IMR-90 (cell line): Measurements from ENCODE around the gene LSMEM2. TPM values are rescaled to one million over a fixed set of nuclear protein-coding genes. Genes with fewer than 3 reads are reported as not detected.

Source experiments
- ATAC-seq: fragments of 200-7000 bp; cut with Tn5 transposase; 2 replicates; pipeline ENCODE4 v1.9.1; 2020; ENCODE audit warnings: low read depth, mild to moderate bottlenecking, moderate library complexity
- BruUV-seq: library from RNA; stranded (reverse); fragments of 400-500 nt; replicated peaks from 2 replicates; lab custom pipeline; 2021; lab: Mats Ljungman, UMichigan
- CTCF ChIA-PET: fragments of 300-600 bp; formaldehyde crosslinking; extraction: SDS; loops from one replicate; lab custom pipeline; 2021; ENCODE audit warnings: antibody characterized with exemption; lab: Yijun Ruan, JAX
- POLR2A ChIA-PET: fragments of 300-600 bp; sonication (Branson Sonifier 250); formaldehyde crosslinking; loops from one replicate; lab custom pipeline; 2022; ENCODE audit warnings: antibody characterized with exemption; ENCODE audit not compliant: unreplicated experiment; lab: Charles Lee
- DNase-seq: peaks from one replicate; pipeline ENCODE4 v3.0.0; 2013
- H2AFZ ChIP-seq: replicated peaks from 2 replicates; pipeline ENCODE3; 2013; ENCODE audit warnings: low read length, mild to moderate bottlenecking; ENCODE audit not compliant: poor library complexity
- H2AK5ac ChIP-seq: 2 replicates; pipeline ENCODE4 v1.6.1; 2013; ENCODE audit warnings: low read depth, low read length, inconsistent platforms
- H2AK9ac ChIP-seq: replicated peaks from 2 replicates; pipeline ENCODE3; 2013; ENCODE audit warnings: mild to moderate bottlenecking, low read depth, low read length, moderate library complexity; ENCODE audit not compliant: poor library complexity
- H2BK120ac ChIP-seq: 2 replicates; pipeline ENCODE4 v1.6.1; 2013; ENCODE audit warnings: low read depth, low read length, inconsistent platforms
- H2BK15ac ChIP-seq: 3 replicates; pipeline ENCODE4 v1.6.1; 2013; ENCODE audit warnings: low read depth, low read length, inconsistent platforms
- H2BK20ac ChIP-seq: 2 replicates; pipeline ENCODE4 v1.6.1; 2013; ENCODE audit warnings: low read depth, mild to moderate bottlenecking, inconsistent platforms, low read length, moderate library complexity
- H2BK5ac ChIP-seq: 2 replicates; pipeline ENCODE4 v1.6.1; 2013; ENCODE audit warnings: mild to moderate bottlenecking, low read depth, low read length, inconsistent platforms; ENCODE audit not compliant: poor library complexity, severe bottlenecking
- H3K14ac ChIP-seq: replicated peaks from 2 replicates; pipeline ENCODE4 v1.6.1; 2013; ENCODE audit warnings: low read depth, low read length, inconsistent platforms
- H3K18ac ChIP-seq: 2 replicates; pipeline ENCODE4 v1.6.1; 2013; ENCODE audit warnings: low read depth, low read length, control low read depth
- H3K23ac ChIP-seq: 2 replicates; pipeline ENCODE4 v1.6.1; 2013; ENCODE audit warnings: low read depth, low read length, inconsistent platforms
- H3K27ac ChIP-seq: 2 replicates; pipeline ENCODE4 v1.5.1; 2013; ENCODE audit warnings: mild to moderate bottlenecking, control low read depth, low read length; ENCODE audit not compliant: insufficient read depth
- H3K27me3 ChIP-seq: 2 replicates; pipeline ENCODE4 v1.6.1; 2013; ENCODE audit warnings: low read length; ENCODE audit not compliant: control insufficient read depth, insufficient read depth
- H3K36me3 ChIP-seq: 2 replicates; pipeline ENCODE4 v1.6.1; 2013; ENCODE audit warnings: low read length, mixed read lengths; ENCODE audit not compliant: control insufficient read depth, insufficient read depth
- H3K4ac ChIP-seq: 2 replicates; pipeline ENCODE4 v1.6.1; 2013; ENCODE audit warnings: low read depth, low read length, inconsistent platforms
- H3K4me1 ChIP-seq: 2 replicates; pipeline ENCODE4 v1.6.1; 2013; ENCODE audit warnings: low read length, mixed read lengths; ENCODE audit not compliant: control insufficient read depth, insufficient read depth
- H3K4me2 ChIP-seq: 2 replicates; pipeline ENCODE4 v1.6.1; 2013; ENCODE audit warnings: low read depth, mild to moderate bottlenecking, control low read depth, low read length, moderate library complexity
- H3K4me3 ChIP-seq: 2 replicates; pipeline ENCODE4 v1.5.1; 2013; ENCODE audit warnings: low read depth, mild to moderate bottlenecking, control low read depth, low read length, moderate library complexity; ENCODE audit not compliant: insufficient read depth
- H3K56ac ChIP-seq: 2 replicates; pipeline ENCODE4 v1.6.1; 2013; ENCODE audit warnings: low read length, inconsistent platforms; ENCODE audit not compliant: insufficient read depth; ENCODE audit errors: extremely low read depth
- H3K79me1 ChIP-seq, 2 experiments: 2 replicates each; pipeline ENCODE4 v1.6.1; 2013; ENCODE audit warnings: low read length in 2 of 2, inconsistent platforms in 1 of 2, low read depth in 1 of 2
- H3K9ac ChIP-seq: 2 replicates; pipeline ENCODE4 v1.6.1; 2013; ENCODE audit warnings: low read depth, low read length, control low read depth
- H3K9me1 ChIP-seq: 2 replicates; pipeline ENCODE4 v1.6.1; 2013; ENCODE audit warnings: low read length, inconsistent platforms; ENCODE audit not compliant: insufficient read depth
- H3K9me3 ChIP-seq: 2 replicates; pipeline ENCODE4 v1.6.1; 2013; ENCODE audit warnings: low read length; ENCODE audit not compliant: control insufficient read depth, insufficient read depth
- H4K20me1 ChIP-seq: 2 replicates; pipeline ENCODE4 v1.6.1; 2013; ENCODE audit warnings: low read length, inconsistent platforms; ENCODE audit not compliant: insufficient read depth
- H4K5ac ChIP-seq: 2 replicates; pipeline ENCODE4 v1.6.1; 2013; ENCODE audit warnings: mild to moderate bottlenecking, low read depth, low read length, control low read depth
- H4K8ac ChIP-seq, 2 experiments: 2 replicates each; pipeline ENCODE4 v1.6.1; 2013; ENCODE audit warnings: low read depth in 2 of 2, low read length in 2 of 2, control low read depth in 1 of 2, inconsistent platforms in 1 of 2
- H4K91ac ChIP-seq: 2 replicates; pipeline ENCODE4 v1.6.1; 2013; ENCODE audit warnings: low read depth, low read length, inconsistent platforms; ENCODE audit not compliant: insufficient read depth
- CTCF ChIP-seq: conservative IDR thresholded peaks from 2 replicates; pipeline ENCODE4 v1.5.1; 2012; ENCODE audit warnings: mild to moderate bottlenecking, low read depth, low read length, improper control_type of control experiment
- ELK1 ChIP-seq: fragments of 150-350 bp; IDR thresholded peaks from 2 replicates; pipeline ENCODE4 v1.6.1; 2016; ENCODE audit warnings: low read depth, mild to moderate bottlenecking, low read length, moderate library complexity, borderline replicate concordance
- FOS ChIP-seq: fragments of 150-350 bp; IDR thresholded peaks from 2 replicates; pipeline ENCODE4 v1.6.1; 2016; ENCODE audit warnings: low read depth, low read length
- MAFK ChIP-seq: IDR thresholded peaks from 2 replicates; pipeline ENCODE4 v1.6.1; 2012; ENCODE audit warnings: low read depth, low read length, improper control_type of control experiment
- MAZ ChIP-seq: IDR thresholded peaks from 2 replicates; pipeline ENCODE4 v1.6.1; 2012; ENCODE audit warnings: low read depth, mild to moderate bottlenecking, low read length, improper control_type of control experiment, moderate library complexity, borderline replicate concordance
- MXI1 ChIP-seq: IDR thresholded peaks from 2 replicates; pipeline ENCODE4 v1.6.1; 2012; ENCODE audit warnings: low read depth, mild to moderate bottlenecking, low read length, moderate library complexity, borderline replicate concordance
- NFE2L2 ChIP-seq: fragments of 150-350 bp; IDR thresholded peaks from 2 replicates; pipeline ENCODE4 v1.6.1; 2016; ENCODE audit warnings: low read depth, mild to moderate bottlenecking, low read length
- POLR2A ChIP-seq: IDR thresholded peaks from 2 replicates; pipeline ENCODE4 v1.6.1; 2012; ENCODE audit warnings: mild to moderate bottlenecking, low read depth, low read length
- RCOR1 ChIP-seq: IDR thresholded peaks from 2 replicates; pipeline ENCODE4 v1.6.1; 2012; ENCODE audit warnings: mild to moderate bottlenecking, low read length, improper control_type of control experiment; ENCODE audit not compliant: insufficient replicate concordance
- RFX5 ChIP-seq: IDR thresholded peaks from 2 replicates; pipeline ENCODE4 v1.8.0; 2012; ENCODE audit warnings: low read depth, mild to moderate bottlenecking, low read length, moderate library complexity
- SMC3 ChIP-seq: fragments of 150-350 bp; IDR thresholded peaks from 2 replicates; pipeline ENCODE4 v1.6.1; 2016; ENCODE audit warnings: low read depth, mild to moderate bottlenecking, antibody characterized with exemption, low read length, moderate library complexity
- USF2 ChIP-seq: fragments of 150-350 bp; IDR thresholded peaks from 2 replicates; pipeline ENCODE4 v1.6.1; 2017; ENCODE audit warnings: mild to moderate bottlenecking, antibody characterized with exemption, low read length, low read depth
- WGBS, 2 experiments: methylation state at CpG; one replicate each; pipeline versions ENCODE4 v1.1.5 to v1.1.7; 2013; ENCODE audit warnings: missing lambda C conversion rate in 2 of 2; ENCODE audit not compliant: insufficient read length in 1 of 2; ENCODE audit errors: extremely low coverage in 2 of 2; 5-methylcytosine and 5-hydroxymethylcytosine counted together
- dilution Hi-C: fragments of 300-500 bp; cut with HindIII; formaldehyde crosslinking; loops from one replicate; pipeline ENCODE4 v1.14.3; 2018; ENCODE audit warnings: low sequenced_read_pairs; ENCODE audit not compliant: unreplicated experiment
- in situ Hi-C: fragments of 300-500 bp; cut with MboI; formaldehyde crosslinking; loops from 3 replicates; pipeline ENCODE4 v1.14.3; 2019; ENCODE audit warnings: low sequenced_read_pairs, inconsistent platforms, mixed read lengths
- intact Hi-C: fragments of 100-400 bp; cut with micrococcal nuclease; formaldehyde crosslinking; loops from 2 replicates; pipeline ENCODE4 v1.10.0; 2022
- polyA plus RNA-seq, 3 experiments: library from polyadenylated mRNA; depleted of rRNA; stranded (reverse); fragments of >200 nt; gene quantifications; 2 replicates each; pipeline ENCODE4 v1.2.3, GENCODE V29; 2012; ENCODE audit warnings: low replicate concordance in 1 of 3
- total RNA-seq: library from RNA; depleted of rRNA; stranded (reverse); fragments of >200 nt; gene quantifications from 2 replicates; pipeline ENCODE4 v1.2.3, GENCODE V29; 2012

Gene LSMEM2
- total and polyA plus RNA-seq, 2 of the 4 experiments (the other 2 are of a cell fraction) = under 0.01 TPM; not detected in 1

GRCh38 chr3:50235716-50236483 is 43.0 kb upstream of the LSMEM2 start, which contains the start of gene GNAI2:
Gene GNAI2, plus strand, starts transcription at chr3:50236204. Its CDS starts 132 bp downstream, at chr3:50236336.
- Histone ChIP-seq H3K4me2 (peak within 1 kb of the TSS; percentile 97), H2BK20ac (no peak within 1 kb of the TSS), H2AFZ (peak within 1 kb of the TSS; percentile 80), H3K56ac (peak within 1 kb of the TSS; percentile 84), H3K27ac (peak within 1 kb of the TSS; percentile 97), H3K4me1 (peaks cover 11% of the 10 kb centered on the region; the same call in 1 of the 2 replicates), H2BK15ac (no peak within 1 kb of the TSS; the same call in 2 of the 3 replicates), H3K4me3 (peak within 1 kb of the TSS; percentile 82), H3K9me1 (peaks cover 7% of the 10 kb centered on the region), H3K14ac (peak within 1 kb of the TSS; percentile 98), H3K36me3 (peaks cover 9% of the 10 kb centered on the region; the same call in 1 of the 2 replicates), H3K18ac (peak within 1 kb of the TSS; percentile 37; the same call in 1 of the 2 replicates), H4K91ac (peak within 1 kb of the TSS; percentile 80), H3K79me1 (peaks cover 0 to 32% of the 10 kb centered on the region in 2 experiments; a peak in 2 of 4 replicates), H2AK9ac (peak within 1 kb of the TSS; percentile 100), H4K8ac (peak within 1 kb of the TSS; percentile 48 to 87; a peak in 3 of 4 replicates), H2BK5ac (peak within 1 kb of the TSS; percentile 90), H3K9me3 (no peaks in the 10 kb centered on the region), H2BK120ac (no peak within 1 kb of the TSS), H4K5ac (peak within 1 kb of the TSS; percentile 92; the same call in 1 of the 2 replicates), H3K23ac (peak within 1 kb of the TSS; percentile 97), H4K20me1 (peaks cover 46% of the 10 kb centered on the region), H3K27me3 (no peaks in the 10 kb centered on the region), H2AK5ac (peak within 1 kb of the TSS; percentile 99), H3K9ac (peak within 1 kb of the TSS; percentile 98), H3K4ac (peak within 1 kb of the TSS; percentile 98)
- dilution Hi-C loops = no loop called here
- in situ Hi-C loops = no loop called here
- DNase-seq (peak; percentile 96), ATAC-seq (peak; percentile 91)
- intact Hi-C loops = no loop called here
- BruUV-seq = no TSS peak
- CTCF ChIA-PET = interaction anchor here (0.7 to 1.1 kb wide), 2 partner anchors 9 to 11 kb away, joined by 4 to 6 read pairs; no protein-coding TSS in a partner anchor
- 0% methylated on average over 23 of the region's 75 CpGs; no CpG with 5 or more reads in 1 of the 2 experiments for WGBS, 2 experiments
- POLR2A ChIA-PET = interaction anchor here (0.6 to 1.4 kb wide), 2 partner anchors 11 to 28 kb away, joined by 3 to 6 read pairs; no protein-coding TSS in a partner anchor
- TF ChIP-seq USF2 (peak; percentile 51; the same call in 1 of the 2 replicates), MAFK (no peak), POLR2A (peak; percentile 98), MXI1 (peak; percentile 55; the same call in 1 of the 2 replicates), ELK1 (no peak), FOS (no peak), RCOR1 (no peak), CTCF (0 out of 2 replicates have a peak, but pooled peaks have one; percentile 2), MAZ (peak; percentile 54; the same call in 1 of the 2 replicates), NFE2L2 (no peak), RFX5 (peak; percentile 18; the same call in 1 of the 2 replicates), SMC3 (no peak)
